GM12892 (cell line): ENCODE data around the gene CIDEB.

Experiments
- DNase-seq: peaks from one replicate; pipeline ENCODE4 v3.0.0; 2011; ENCODE audit not compliant: insufficient read length
- FAIRE-seq: peaks from 2 replicates; lab custom pipeline; 2011; peaks lifted over from hg19 to GRCh38; lab: Jason Lieb, UNC
- POLR2A ChIP-seq: IDR thresholded peaks from 2 replicates; pipeline ENCODE4 v1.6.1; 2011; ENCODE audit warnings: low read depth, low read length, control low read depth
- POLR2AphosphoS5 ChIP-seq: IDR thresholded peaks from 2 replicates; pipeline ENCODE4 v1.6.1; 2011; ENCODE audit warnings: low read depth, low read length, control low read depth
- TAF1 ChIP-seq: IDR thresholded peaks from 2 replicates; pipeline ENCODE4 v1.6.1; 2011; ENCODE audit warnings: low read depth, mild to moderate bottlenecking, control low read depth, low read length, borderline replicate concordance

The CIDEB gene

DNA sequence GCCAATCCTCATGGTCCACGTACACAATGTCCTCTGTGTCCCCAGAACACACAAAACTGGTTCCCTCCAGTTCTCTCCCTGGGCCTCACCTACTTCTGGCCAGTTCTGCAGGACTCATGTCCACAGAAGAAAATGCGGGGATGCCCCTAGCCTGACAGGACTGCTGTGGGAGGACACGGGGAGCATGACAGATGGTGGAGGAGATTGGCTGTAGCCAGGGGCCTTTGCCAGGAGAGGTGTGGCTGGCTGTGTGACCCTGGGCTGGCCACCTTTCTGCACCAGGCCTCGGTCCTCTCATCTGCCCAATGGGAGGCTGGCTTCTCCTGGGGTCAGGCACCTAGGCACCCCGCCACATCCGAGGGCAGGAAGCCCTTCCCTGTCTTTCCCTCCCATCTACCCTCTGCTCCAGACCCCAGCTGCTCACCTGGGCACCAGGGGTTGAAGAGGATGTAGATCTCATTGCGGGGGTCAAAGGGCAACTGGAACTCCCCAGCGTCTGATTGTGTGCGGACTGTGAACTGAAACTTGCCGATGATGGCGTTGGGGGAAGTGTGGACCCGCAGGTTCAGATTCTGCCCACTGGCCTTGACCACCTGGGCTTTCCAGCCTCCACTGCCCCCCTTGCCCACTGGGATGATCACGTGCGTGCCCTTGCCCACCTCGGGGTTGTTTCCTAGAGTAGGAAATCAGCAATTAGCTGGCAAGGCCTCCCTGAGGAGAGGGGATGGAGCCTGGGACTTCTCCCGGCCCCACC is 47.6 kb downstream of the CIDEB start:
- TF ChIP-seq POLR2AphosphoS5 (no peak), POLR2A (no peak), TAF1 (no peak)
- DNase-seq (no peak), FAIRE-seq (no peak)

DNA sequence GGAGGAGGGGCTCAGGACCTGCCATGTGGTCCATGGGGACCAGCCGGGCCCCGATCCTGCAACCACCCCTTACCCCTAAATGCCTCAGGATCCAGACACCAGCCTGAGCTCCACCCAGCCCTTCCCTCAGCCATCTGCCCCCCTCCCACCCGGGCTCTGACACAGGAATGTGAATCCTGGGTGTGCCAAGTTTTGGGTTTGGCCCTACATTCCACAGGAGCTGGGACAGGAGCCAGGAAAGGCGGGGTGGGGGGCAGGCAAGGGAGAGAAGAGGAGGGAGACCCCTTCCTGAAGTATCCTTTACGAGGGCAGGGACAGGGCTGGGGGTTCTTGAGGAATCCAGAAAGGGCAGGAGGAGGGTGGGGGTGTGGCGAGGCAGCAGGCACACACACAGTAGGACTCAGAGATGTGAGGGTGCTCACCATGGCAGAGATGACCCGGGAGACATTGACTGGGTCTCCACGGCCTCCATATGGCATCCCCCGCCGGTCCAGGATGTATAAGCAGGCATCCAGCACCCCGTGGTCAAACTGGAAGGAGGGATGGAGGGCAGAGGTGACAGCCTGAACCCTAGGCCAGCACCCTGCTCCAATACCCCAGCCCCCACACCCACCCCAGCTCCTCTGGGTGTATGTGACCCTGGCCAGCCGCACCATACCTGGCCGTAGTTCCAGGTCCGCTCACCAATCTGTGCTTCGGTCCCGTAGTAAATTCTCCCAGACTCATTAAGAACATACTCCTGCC is 48.3 kb downstream of the CIDEB start:
- no peak for FAIRE-seq

DNA sequence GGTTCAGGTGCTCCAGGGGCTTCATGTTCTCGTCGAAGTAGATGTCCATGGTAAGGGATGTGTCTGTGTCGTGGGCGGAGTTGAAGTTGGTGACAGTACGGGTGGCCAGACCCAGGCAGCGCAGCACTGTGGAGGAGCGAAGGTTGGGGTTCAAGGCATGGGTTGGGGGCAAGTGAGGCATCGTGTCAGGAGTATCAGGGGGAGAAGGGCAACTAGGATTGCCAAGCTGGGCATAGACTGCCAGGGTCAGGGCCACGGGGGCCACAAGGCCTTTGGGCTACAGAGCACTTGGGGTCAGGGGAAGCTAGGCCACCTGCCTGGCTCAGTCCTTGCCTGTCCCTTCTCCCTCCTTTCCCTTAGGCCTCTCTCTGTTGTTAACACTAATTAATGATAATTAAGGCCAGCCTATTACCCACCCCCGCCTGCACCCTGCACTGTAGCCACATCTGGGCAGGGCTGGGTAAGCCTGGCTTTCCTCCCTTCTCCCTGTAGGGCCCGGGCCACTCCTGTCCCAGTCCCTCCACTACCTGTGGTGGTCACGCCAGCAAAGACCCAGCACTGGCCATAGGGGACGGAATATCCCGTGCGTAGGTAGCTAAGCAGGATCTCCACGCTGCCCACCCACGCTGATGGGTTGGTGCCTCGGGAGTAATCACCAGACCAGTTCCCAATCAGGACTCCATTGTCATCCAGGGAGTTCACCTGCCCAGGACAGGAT is 49.1 kb downstream of the CIDEB start:
- FAIRE-seq: no peak
- no peak for TF ChIP-seq TAF1
- no peak for TF ChIP-seq POLR2A
- no peak for TF ChIP-seq POLR2AphosphoS5
- DNase-seq: no peak

More for the DNA sequence above, 48.3 kb downstream of the CIDEB start:
- no peak for TF ChIP-seq POLR2A
- TF ChIP-seq TAF1: no peak
- no peak for TF ChIP-seq POLR2AphosphoS5
- DNase-seq: no peak

DNA sequence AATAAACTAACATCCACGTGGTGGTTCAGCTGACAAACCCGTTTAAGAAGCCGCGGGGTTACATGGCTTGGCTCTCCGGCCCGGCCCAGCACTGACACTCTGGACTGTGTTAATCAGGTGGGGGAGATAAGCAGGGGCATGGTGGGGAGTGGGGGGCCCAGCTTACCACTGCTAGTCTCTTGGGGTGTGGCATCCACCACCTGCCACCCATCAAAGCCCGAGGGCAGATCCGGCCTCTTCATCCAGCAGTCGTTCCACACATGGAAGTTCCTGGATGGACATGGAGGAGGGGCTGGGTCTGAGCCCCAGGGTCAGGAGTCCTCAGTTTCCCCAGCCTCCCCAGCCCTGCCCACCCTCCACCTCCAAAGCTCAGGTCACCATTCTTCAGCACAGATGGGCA is 49.7 kb downstream of the CIDEB start:
- TF ChIP-seq TAF1 (no peak), POLR2AphosphoS5 (no peak), POLR2A (no peak)
- FAIRE-seq: no peak
- no peak for DNase-seq

- FAIRE-seq: no peak
- DNase-seq: no peak
- TF ChIP-seq POLR2A (no peak), TAF1 (no peak), POLR2AphosphoS5 (no peak)
Measured at GRCh38 chr14:24256960-24257359, 50.8 kb downstream of the CIDEB start.

- DNase-seq (no peak), FAIRE-seq (no peak)
- TF ChIP-seq POLR2AphosphoS5 (no peak), POLR2A (no peak), TAF1 (no peak)
Measured at GRCh38 chr14:24255931-24256711, 51.7 kb downstream of the CIDEB start.

- FAIRE-seq (no peak), DNase-seq (no peak)
- TF ChIP-seq POLR2AphosphoS5: no peak
- no peak for TF ChIP-seq TAF1
- no peak for TF ChIP-seq POLR2A
Measured at GRCh38 chr14:24255438-24255837, 52.3 kb downstream of the CIDEB start.
